ENCODE results near the gene RBCK1.
A peak's percentile ranks its signal among the peaks of the same experiment; 100 is the strongest.

DNA sequence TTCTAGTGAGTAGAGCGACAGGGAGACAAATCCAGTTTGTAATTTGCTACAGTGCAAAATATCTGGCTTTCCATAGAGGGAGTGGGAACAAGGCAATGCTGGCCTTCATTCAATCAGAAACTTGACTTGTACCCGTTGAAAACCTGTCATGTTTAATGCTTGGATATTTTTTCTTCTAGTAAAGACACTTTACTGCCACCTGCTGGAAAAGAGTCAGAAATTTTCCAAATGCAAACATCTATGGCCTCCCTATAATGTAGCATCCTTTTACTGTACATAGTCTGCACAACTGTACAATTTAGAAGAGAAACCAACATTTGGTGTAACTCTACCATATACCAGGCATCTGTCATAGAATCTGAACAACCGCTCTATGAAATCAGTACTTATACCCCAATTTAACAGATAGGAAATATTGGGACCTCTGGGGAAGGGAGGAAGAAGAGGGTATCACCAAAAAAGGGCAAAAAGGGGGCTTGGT, 70.9 kb downstream of the RBCK1 start:
- TF ChIP-seq CTCF (IDR thresholded peaks at IDR 0.05): peak; percentile 41 to 75 (median 63)
- TF ChIP-seq POLR2A (IDR thresholded peaks at IDR 0.05): no peak
